Endothelial cell of umbilical vein (primary cell): ENCODE results near the gene USP31. TPM values are rescaled to one million over a fixed set of nuclear protein-coding genes. Genes with fewer than 3 reads are reported as not detected.

Experiments used
- BruUV-seq: library from RNA; stranded (reverse); fragments of 400-500 nt; replicated peaks from 2 replicates; lab custom pipeline; 2021; lab: Mats Ljungman, UMichigan
- CTCF ChIA-PET: fragments of 300-600, 350-600 bp; sonication (Branson Sonifier 250); formaldehyde crosslinking; loops from one replicate; lab custom pipeline; 2021; ENCODE audit warnings: antibody characterized with exemption, inconsistent platforms; lab: Charles Lee
- POLR2A ChIA-PET: fragments of 300-600, 350-600 bp; sonication (Branson Sonifier 250); formaldehyde crosslinking; loops from one replicate; lab custom pipeline; 2021; ENCODE audit warnings: antibody characterized with exemption, inconsistent platforms; lab: Charles Lee
- DNase-seq: peaks from one replicate; pipeline ENCODE4 v3.0.0-alpha.2; 2011; ENCODE audit warnings: low read depth, low spot score
- FAIRE-seq: peaks from 2 replicates; lab custom pipeline; 2011; peaks lifted over from hg19 to GRCh38; lab: Jason Lieb, UNC
- H2AFZ ChIP-seq: 2 replicates; pipeline ENCODE4 v1.6.0; 2012; ENCODE audit warnings: low read depth, low read length, control low read depth, inconsistent platforms
- H3K27ac ChIP-seq: 2 replicates; pipeline ENCODE4 v1.5.1; 2011; ENCODE audit warnings: low read depth, mild to moderate bottlenecking, control low read depth, low read length, moderate library complexity; ENCODE audit not compliant: insufficient read depth
- H3K27me3 ChIP-seq, 2 experiments: 2 replicates each; pipeline versions ENCODE4 v1.6.0 to v1.6.1; 2011; ENCODE audit warnings: low read length in 2 of 2, mixed read lengths in 1 of 2; ENCODE audit not compliant: control insufficient read depth in 2 of 2, insufficient read depth in 2 of 2
- H3K36me3 ChIP-seq, 2 experiments: 2 replicates in 1 of 2; 3 replicates in 1 of 2; pipeline ENCODE4 v1.5.1; 2011; ENCODE audit warnings: low read length in 2 of 2, mild to moderate bottlenecking in 1 of 2, moderate library complexity in 1 of 2; ENCODE audit not compliant: control insufficient read depth in 2 of 2, insufficient read depth in 2 of 2; ENCODE audit errors: extremely low read depth in 1 of 2
- H3K4me1 ChIP-seq: 3 replicates; pipeline ENCODE4 v1.5.1; 2011; ENCODE audit warnings: mild to moderate bottlenecking, low read length; ENCODE audit not compliant: control insufficient read depth, insufficient read depth; ENCODE audit errors: extremely low read depth
- H3K4me2 ChIP-seq: 2 replicates; pipeline ENCODE4 v1.6.1; 2011; ENCODE audit warnings: low read length, control low read depth, mixed read lengths; ENCODE audit not compliant: insufficient read depth
- H3K4me3 ChIP-seq, 3 experiments: fragments of 200-600 bp in 1 of 3; sonication (generic), shearing (Covaris generic) in 1 of 3; replicated peaks in 1 of 3; 2 replicates each; pipeline ENCODE4 v1.5.1; 2011 to 2016; ENCODE audit warnings: control low read depth in 3 of 3, low read length in 3 of 3, mild to moderate bottlenecking in 2 of 3, inconsistent platforms in 1 of 3, low read depth in 1 of 3, moderate library complexity in 1 of 3; ENCODE audit not compliant: insufficient read depth in 1 of 3
- H3K79me2 ChIP-seq: 2 replicates; pipeline ENCODE4 v1.6.0; 2012; ENCODE audit warnings: low read length, inconsistent platforms; ENCODE audit not compliant: control insufficient read depth, insufficient read depth
- H3K9ac ChIP-seq: replicated peaks from 2 replicates; pipeline ENCODE3; 2011; ENCODE audit warnings: low read length, control low read depth; ENCODE audit not compliant: insufficient read depth; ENCODE audit errors: extremely low read depth
- H3K9me1 ChIP-seq: replicated peaks from 3 replicates; pipeline ENCODE4 v1.6.0; 2011; ENCODE audit warnings: mild to moderate bottlenecking, low read length; ENCODE audit not compliant: control insufficient read depth, insufficient read depth; ENCODE audit errors: extremely low read depth
- H3K9me3 ChIP-seq: replicated peaks from 2 replicates; pipeline ENCODE4 v1.5.1; 2012; ENCODE audit warnings: low read length, inconsistent platforms; ENCODE audit not compliant: control insufficient read depth, insufficient read depth
- H4K20me1 ChIP-seq: replicated peaks from 2 replicates; pipeline ENCODE3; 2011; ENCODE audit warnings: mild to moderate bottlenecking, low read length; ENCODE audit not compliant: control insufficient read depth, insufficient read depth; ENCODE audit errors: extremely low read depth
- EZH2 ChIP-seq: IDR thresholded peaks from 2 replicates; pipeline ENCODE4 v1.6.1; 2012; ENCODE audit warnings: borderline replicate concordance, low read depth, mild to moderate bottlenecking, moderate library complexity, low read length, inconsistent platforms; ENCODE audit not compliant: severe bottlenecking
- FOS ChIP-seq: IDR thresholded peaks from 2 replicates; pipeline ENCODE4 v1.6.1; 2011; ENCODE audit warnings: mild to moderate bottlenecking, low read length, moderate library complexity, borderline replicate concordance; ENCODE audit not compliant: insufficient read depth
- GATA2 ChIP-seq: IDR thresholded peaks from 2 replicates; pipeline ENCODE4 v1.7.0; 2011; ENCODE audit warnings: low read depth, mild to moderate bottlenecking, moderate library complexity, mixed read lengths, low read length; ENCODE audit not compliant: insufficient read length, insufficient read depth
- JUN ChIP-seq: IDR thresholded peaks from 2 replicates; pipeline ENCODE4 v1.6.1; 2011; ENCODE audit warnings: borderline replicate concordance, low read depth; ENCODE audit not compliant: insufficient read length, insufficient read depth
- MYC ChIP-seq: IDR thresholded peaks from one replicate; pipeline ENCODE4 v1.6.1; 2011; ENCODE audit warnings: mild to moderate bottlenecking, low read depth, low read length
- POLR2A ChIP-seq: IDR thresholded peaks from 2 replicates; pipeline ENCODE4 v1.6.1; 2012; ENCODE audit warnings: low read depth, mild to moderate bottlenecking, control low read depth, low read length
- POLR2AphosphoS5 ChIP-seq: IDR thresholded peaks from 2 replicates; pipeline ENCODE4 v1.6.1; 2012; ENCODE audit warnings: low read depth, mild to moderate bottlenecking, control low read depth, low read length, moderate library complexity; ENCODE audit not compliant: insufficient read depth
- dilution Hi-C: fragments of 300-500 bp; cut with MboI; formaldehyde crosslinking; loops from one replicate; pipeline ENCODE4 v1.15.0; 2019; ENCODE audit warnings: low sequenced_read_pairs; ENCODE audit not compliant: extremely low pct_ligation_motif_present
- intact Hi-C: fragments of 100-400 bp; cut with micrococcal nuclease; formaldehyde crosslinking; loops from one replicate; pipeline ENCODE4 v1.10.0; 2022
- polyA plus RNA-seq, 4 experiments: library from polyadenylated mRNA; depleted of rRNA in 3 of 4; stranded (reverse) in 3 of 4; unstranded in 1 of 4; fragments of >200 nt; gene quantifications; 2 replicates each; pipeline versions ENCODE4 v1.2.1 to v1.2.3, GENCODE V29; 2011 to 2012; ENCODE audit warnings: missing spikeins in 1 of 4
- total RNA-seq: library from RNA; stranded (reverse); gene quantifications from 2 replicates; pipeline ENCODE4 v1.2.3, GENCODE V29; 2021
- TF ChIP-seq, protein P1 (sequence below), 2 donors: IDR thresholded peaks; 1 replicate in 1 of 2; 2 replicates in 1 of 2; pipeline ENCODE4 v1.5.1; 2011; ENCODE audit warnings: low read length in 2 of 2, mild to moderate bottlenecking in 2 of 2, moderate library complexity in 2 of 2, control low read depth in 1 of 2, inconsistent platforms in 1 of 2, low read depth in 1 of 2; ENCODE audit not compliant: insufficient read depth in 1 of 2; ENCODE audit errors: extremely low read depth in 1 of 2
- TF ChIP-seq, protein P2 (sequence below): IDR thresholded peaks from 2 replicates; pipeline ENCODE4 v1.6.1; 2011; ENCODE audit not compliant: insufficient read depth, insufficient read length

USP31 gene
- total and polyA plus RNA-seq, 2 donors (not counting 3 experiments of a cell fraction or from before 2014, with no cell fraction given), result 14.5 to 42.4 TPM

DNA sequence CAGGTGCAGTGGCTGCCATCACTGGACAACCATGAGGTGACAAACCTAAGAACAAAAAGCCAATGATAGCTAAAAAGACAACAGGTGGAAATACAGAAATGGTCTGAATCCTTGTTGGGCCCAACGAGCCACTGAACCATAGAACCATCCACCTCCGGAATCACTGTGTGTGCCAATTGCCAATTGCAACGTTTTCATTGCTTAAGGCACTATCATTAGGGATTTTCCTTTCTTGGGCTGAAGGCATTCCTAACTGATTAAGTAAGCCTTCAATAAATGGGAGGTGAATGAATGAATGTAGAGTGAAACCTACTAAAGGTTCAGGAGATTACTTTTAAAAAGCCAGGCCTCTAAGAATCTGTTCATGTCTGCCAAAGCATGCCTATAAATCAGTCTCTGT, 3.6 kb downstream of the USP31 start:
- Histone ChIP-seq H3K36me3 (no peaks in the 10 kb centered on the region), H3K9ac (no peak overlapping the region), H3K4me1 (peaks cover 21% of the 10 kb centered on the region), H2AFZ (no peak overlapping the region), H3K4me3 (no peak overlapping the region), H3K9me3 (no peaks in the 10 kb centered on the region), H3K4me2 (no peak overlapping the region), H3K27ac (no peak overlapping the region), H4K20me1 (peaks cover 6% of the 10 kb centered on the region), H3K9me1 (no peaks in the 10 kb centered on the region), H3K79me2 (peaks cover 76% of the 10 kb centered on the region), H3K27me3 (no peaks in the 10 kb centered on the region)
- POLR2A ChIA-PET, result no interaction called here
- intact Hi-C loops, result loop anchor here (5.0 kb wide), 1 partner anchor 63 kb away; no protein-coding TSS in a partner anchor
- DNase-seq (peak; percentile 48), FAIRE-seq (no peak)
- CTCF ChIA-PET, result interaction anchor here (1.4 kb wide), 1 partner anchor 36 kb away, joined by 3 read pairs; no protein-coding TSS in a partner anchor
- no TSS peak for BruUV-seq
- dilution Hi-C loops, result no loop called here
- TF ChIP-seq FOS, result no peak
- TF ChIP-seq EZH2, result no peak
- TF ChIP-seq POLR2AphosphoS5, result no peak
- TF ChIP-seq, protein P1, sequence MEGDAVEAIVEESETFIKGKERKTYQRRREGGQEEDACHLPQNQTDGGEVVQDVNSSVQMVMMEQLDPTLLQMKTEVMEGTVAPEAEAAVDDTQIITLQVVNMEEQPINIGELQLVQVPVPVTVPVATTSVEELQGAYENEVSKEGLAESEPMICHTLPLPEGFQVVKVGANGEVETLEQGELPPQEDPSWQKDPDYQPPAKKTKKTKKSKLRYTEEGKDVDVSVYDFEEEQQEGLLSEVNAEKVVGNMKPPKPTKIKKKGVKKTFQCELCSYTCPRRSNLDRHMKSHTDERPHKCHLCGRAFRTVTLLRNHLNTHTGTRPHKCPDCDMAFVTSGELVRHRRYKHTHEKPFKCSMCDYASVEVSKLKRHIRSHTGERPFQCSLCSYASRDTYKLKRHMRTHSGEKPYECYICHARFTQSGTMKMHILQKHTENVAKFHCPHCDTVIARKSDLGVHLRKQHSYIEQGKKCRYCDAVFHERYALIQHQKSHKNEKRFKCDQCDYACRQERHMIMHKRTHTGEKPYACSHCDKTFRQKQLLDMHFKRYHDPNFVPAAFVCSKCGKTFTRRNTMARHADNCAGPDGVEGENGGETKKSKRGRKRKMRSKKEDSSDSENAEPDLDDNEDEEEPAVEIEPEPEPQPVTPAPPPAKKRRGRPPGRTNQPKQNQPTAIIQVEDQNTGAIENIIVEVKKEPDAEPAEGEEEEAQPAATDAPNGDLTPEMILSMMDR (IDR thresholded peaks at IDR 0.05; ENCODE audit: extremely low read depth in 1 of 2, insufficient read depth in 1 of 2, low read depth in 1 of 2, low read length in 2 of 2), result no peak
- TF ChIP-seq, protein P2, sequence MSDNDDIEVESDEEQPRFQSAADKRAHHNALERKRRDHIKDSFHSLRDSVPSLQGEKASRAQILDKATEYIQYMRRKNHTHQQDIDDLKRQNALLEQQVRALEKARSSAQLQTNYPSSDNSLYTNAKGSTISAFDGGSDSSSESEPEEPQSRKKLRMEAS, result no peak
- TF ChIP-seq JUN, result no peak
- no peak for TF ChIP-seq GATA2
- no peak for TF ChIP-seq POLR2A
- TF ChIP-seq MYC, result no peak
